SK-N-SH (cell line): ENCODE measurements around the gene ABCA1.

ENCODE experiments used
- MAX ChIP-seq: IDR thresholded peaks from 2 replicates; pipeline ENCODE4 v1.4.0; 2012; ENCODE audit warnings: low read depth
- POLR2AphosphoS5 ChIP-seq: IDR thresholded peaks from 2 replicates; pipeline ENCODE4 v1.6.1; 2012; ENCODE audit warnings: low read depth, low read length
- RAD21 ChIP-seq: IDR thresholded peaks from 2 replicates; pipeline ENCODE4 v1.6.1; 2012; ENCODE audit warnings: mild to moderate bottlenecking, low read length
- REST ChIP-seq: IDR thresholded peaks from 2 replicates; pipeline ENCODE4 v1.6.1; 2012; ENCODE audit warnings: mild to moderate bottlenecking, low read depth, low read length, moderate library complexity
- SMC3 ChIP-seq: IDR thresholded peaks from 2 replicates; pipeline ENCODE4 v1.6.1; 2012; ENCODE audit warnings: low read depth, low read length, improper control_type of control experiment
- TF ChIP-seq, protein P1 (sequence below): IDR thresholded peaks from 2 replicates; pipeline ENCODE4 v1.4.0; 2012; ENCODE audit warnings: low read depth, borderline replicate concordance
- TF ChIP-seq, protein P2 (sequence below): fragments of 200-600 bp; sonication (generic); IDR thresholded peaks from 2 replicates; pipeline ENCODE4 v1.6.1; 2017; ENCODE audit warnings: antibody characterized with exemption, mild to moderate bottlenecking, moderate library complexity

DNA sequence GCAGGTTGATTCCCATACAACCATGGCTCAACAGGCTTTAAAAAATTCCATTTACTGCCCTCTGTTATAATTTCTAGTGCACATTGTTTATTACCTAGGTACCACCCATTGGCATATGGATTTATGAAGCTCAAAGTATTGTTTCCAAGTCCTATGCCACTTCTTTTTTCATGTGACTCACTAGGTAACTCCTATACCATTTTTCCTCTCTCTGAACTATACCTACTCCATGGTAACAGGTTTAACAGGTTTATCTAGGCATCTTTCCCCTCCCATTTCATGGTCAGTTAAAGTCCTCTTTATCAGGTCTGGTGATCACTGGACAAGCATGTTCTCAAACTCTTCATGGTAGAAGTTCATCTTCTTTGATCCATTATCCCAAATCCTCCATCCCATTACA lies 49.6 kb upstream of the ABCA1 start:
- TF ChIP-seq MAX (no peak), SMC3 (no peak), POLR2AphosphoS5 (no peak), REST (no peak), RAD21 (no peak)
- TF ChIP-seq, protein P1, sequence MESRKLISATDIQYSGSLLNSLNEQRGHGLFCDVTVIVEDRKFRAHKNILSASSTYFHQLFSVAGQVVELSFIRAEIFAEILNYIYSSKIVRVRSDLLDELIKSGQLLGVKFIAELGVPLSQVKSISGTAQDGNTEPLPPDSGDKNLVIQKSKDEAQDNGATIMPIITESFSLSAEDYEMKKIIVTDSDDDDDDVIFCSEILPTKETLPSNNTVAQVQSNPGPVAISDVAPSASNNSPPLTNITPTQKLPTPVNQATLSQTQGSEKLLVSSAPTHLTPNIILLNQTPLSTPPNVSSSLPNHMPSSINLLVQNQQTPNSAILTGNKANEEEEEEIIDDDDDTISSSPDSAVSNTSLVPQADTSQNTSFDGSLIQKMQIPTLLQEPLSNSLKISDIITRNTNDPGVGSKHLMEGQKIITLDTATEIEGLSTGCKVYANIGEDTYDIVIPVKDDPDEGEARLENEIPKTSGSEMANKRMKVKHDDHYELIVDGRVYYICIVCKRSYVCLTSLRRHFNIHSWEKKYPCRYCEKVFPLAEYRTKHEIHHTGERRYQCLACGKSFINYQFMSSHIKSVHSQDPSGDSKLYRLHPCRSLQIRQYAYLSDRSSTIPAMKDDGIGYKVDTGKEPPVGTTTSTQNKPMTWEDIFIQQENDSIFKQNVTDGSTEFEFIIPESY = no peak
- TF ChIP-seq, protein P2, sequence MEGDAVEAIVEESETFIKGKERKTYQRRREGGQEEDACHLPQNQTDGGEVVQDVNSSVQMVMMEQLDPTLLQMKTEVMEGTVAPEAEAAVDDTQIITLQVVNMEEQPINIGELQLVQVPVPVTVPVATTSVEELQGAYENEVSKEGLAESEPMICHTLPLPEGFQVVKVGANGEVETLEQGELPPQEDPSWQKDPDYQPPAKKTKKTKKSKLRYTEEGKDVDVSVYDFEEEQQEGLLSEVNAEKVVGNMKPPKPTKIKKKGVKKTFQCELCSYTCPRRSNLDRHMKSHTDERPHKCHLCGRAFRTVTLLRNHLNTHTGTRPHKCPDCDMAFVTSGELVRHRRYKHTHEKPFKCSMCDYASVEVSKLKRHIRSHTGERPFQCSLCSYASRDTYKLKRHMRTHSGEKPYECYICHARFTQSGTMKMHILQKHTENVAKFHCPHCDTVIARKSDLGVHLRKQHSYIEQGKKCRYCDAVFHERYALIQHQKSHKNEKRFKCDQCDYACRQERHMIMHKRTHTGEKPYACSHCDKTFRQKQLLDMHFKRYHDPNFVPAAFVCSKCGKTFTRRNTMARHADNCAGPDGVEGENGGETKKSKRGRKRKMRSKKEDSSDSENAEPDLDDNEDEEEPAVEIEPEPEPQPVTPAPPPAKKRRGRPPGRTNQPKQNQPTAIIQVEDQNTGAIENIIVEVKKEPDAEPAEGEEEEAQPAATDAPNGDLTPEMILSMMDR = no peak
